ENCODE results near the gene TMEM43.
A peak's percentile ranks its signal among the peaks of the same experiment; 100 is the strongest.

Gene TMEM43

GRCh38 chr3:14141144-14141543, 16.3 kb downstream of the TMEM43 start:
- H2BK120ac ChIP-seq (ENCODE audit: insufficient read depth, low read length, poor library complexity): no peak overlapping the region
- no CpG with 5 or more reads among the region's 2 CpGs for WGBS (ENCODE audit: extremely low coverage, insufficient coverage, insufficient read length)
- H3K14ac ChIP-seq (ENCODE audit: low read length): no peak overlapping the region
- H3K4me1 ChIP-seq (ENCODE audit: control insufficient read depth in 1 of 2, insufficient read depth in 2 of 2, low read length in 2 of 2): peaks cover 15 to 17% of the 10 kb centered on the region in 2 experiments
- peaks cover 11% of the 10 kb centered on the region for H3K79me1 ChIP-seq (ENCODE audit: low read length)
- no peak overlapping the region for H4K8ac ChIP-seq (ENCODE audit: low read depth, low read length)
- H3K23ac ChIP-seq (ENCODE audit: low read length): no peak overlapping the region
- H4K91ac ChIP-seq (ENCODE audit: low read depth, low read length): no peak overlapping the region
- H3K18ac ChIP-seq (ENCODE audit: low read length): no peak overlapping the region
- H2BK12ac ChIP-seq (ENCODE audit: low read length): no peak overlapping the region
- no peak overlapping the region for H4K12ac ChIP-seq (ENCODE audit: low read depth, low read length)
- no peak for DNase-seq
- H2AK5ac ChIP-seq (ENCODE audit: low read length): no peak overlapping the region
- H3K9me3 ChIP-seq (ENCODE audit: insufficient read depth, low read depth, low read length): peaks cover 3% of the 10 kb centered on the region
- H3K79me2 ChIP-seq (ENCODE audit: control insufficient read depth, insufficient read depth, low read length, poor library complexity): no peaks in the 10 kb centered on the region
- H3K4ac ChIP-seq (ENCODE audit: low read depth, low read length): no peak overlapping the region
- H3K27ac ChIP-seq (ENCODE audit: low read depth, low read length): no peak overlapping the region
- H3K27me3 ChIP-seq (ENCODE audit: insufficient read depth, low read length): no peaks in the 10 kb centered on the region
- peaks cover 34 to 57% of the 10 kb centered on the region in 2 experiments for H3K36me3 ChIP-seq (ENCODE audit: control insufficient read depth in 1 of 2, insufficient read depth in 2 of 2, low read length in 2 of 2)
- H3K4me3 ChIP-seq (ENCODE audit: low read depth, low read length): no peak overlapping the region
- no peak overlapping the region for H3K9ac ChIP-seq (ENCODE audit: low read length)
- H3K4me2 ChIP-seq (ENCODE audit: low read length): no peak overlapping the region
- no peak overlapping the region for H2BK5ac ChIP-seq (ENCODE audit: low read depth, low read length, poor library complexity)
- no peak overlapping the region for H2AFZ ChIP-seq (ENCODE audit: insufficient read depth, low read length, poor library complexity)

GRCh38 chr3:14141602-14142341, 16.9 kb downstream of the TMEM43 start:
- H2BK5ac ChIP-seq (ENCODE audit: low read depth, low read length, poor library complexity): no peak overlapping the region
- no peak overlapping the region for H3K23ac ChIP-seq (ENCODE audit: low read length)
- peaks cover 35 to 57% of the 10 kb centered on the region in 2 experiments for H3K36me3 ChIP-seq (ENCODE audit: control insufficient read depth in 1 of 2, insufficient read depth in 2 of 2, low read length in 2 of 2)
- peaks cover 11% of the 10 kb centered on the region for H3K79me1 ChIP-seq (ENCODE audit: low read length)
- WGBS (ENCODE audit: extremely low coverage, insufficient coverage, insufficient read length): no CpG with 5 or more reads among the region's 19 CpGs
- H3K4ac ChIP-seq (ENCODE audit: low read depth, low read length): no peak overlapping the region
- H3K9ac ChIP-seq (ENCODE audit: low read length): no peak overlapping the region
- no peak overlapping the region for H3K14ac ChIP-seq (ENCODE audit: low read length)
- H3K27me3 ChIP-seq (ENCODE audit: insufficient read depth, low read length): no peaks in the 10 kb centered on the region
- H3K4me3 ChIP-seq (ENCODE audit: low read depth, low read length): no peak overlapping the region
- H3K9me3 ChIP-seq (ENCODE audit: insufficient read depth, low read depth, low read length): peaks cover 4% of the 10 kb centered on the region
- no peak overlapping the region for H2BK120ac ChIP-seq (ENCODE audit: insufficient read depth, low read length, poor library complexity)
- no peak overlapping the region for H3K27ac ChIP-seq (ENCODE audit: low read depth, low read length)
- no peak overlapping the region for H3K4me2 ChIP-seq (ENCODE audit: low read length)
- peaks cover 15 to 18% of the 10 kb centered on the region in 2 experiments for H3K4me1 ChIP-seq (ENCODE audit: control insufficient read depth in 1 of 2, insufficient read depth in 2 of 2, low read length in 2 of 2)
- H2AFZ ChIP-seq (ENCODE audit: insufficient read depth, low read length, poor library complexity): no peak overlapping the region
- no peak for DNase-seq
- H3K79me2 ChIP-seq (ENCODE audit: control insufficient read depth, insufficient read depth, low read length, poor library complexity): no peaks in the 10 kb centered on the region
- H3K18ac ChIP-seq (ENCODE audit: low read length): peak overlapping the region; percentile 9
- no peak overlapping the region for H4K8ac ChIP-seq (ENCODE audit: low read depth, low read length)
- no peak overlapping the region for H4K12ac ChIP-seq (ENCODE audit: low read depth, low read length)
- H2AK5ac ChIP-seq (ENCODE audit: low read length): peak overlapping the region; percentile 21
- H2BK12ac ChIP-seq (ENCODE audit: low read length): peak overlapping the region; percentile 15
- H4K91ac ChIP-seq (ENCODE audit: low read depth, low read length): peak overlapping the region; percentile 20

- Histone ChIP-seq H3K4me3 (ENCODE audit: low read depth, low read length) (no peak overlapping the region), H3K36me3 (ENCODE audit: control insufficient read depth in 1 of 2, insufficient read depth in 2 of 2, low read length in 2 of 2) (peaks cover 43 to 59% of the 10 kb centered on the region in 2 experiments), H3K27ac (ENCODE audit: low read depth, low read length) (peak overlapping the region; percentile 45), H2BK12ac (ENCODE audit: low read length) (peak overlapping the region; percentile 91), H3K27me3 (ENCODE audit: insufficient read depth, low read length) (no peaks in the 10 kb centered on the region), H3K14ac (ENCODE audit: low read length) (peak overlapping the region; percentile 62), H4K12ac (ENCODE audit: low read depth, low read length) (no peak overlapping the region), H3K79me1 (ENCODE audit: low read length) (peaks cover 11% of the 10 kb centered on the region), H4K8ac (ENCODE audit: low read depth, low read length) (no peak overlapping the region), H3K4ac (ENCODE audit: low read depth, low read length) (no peak overlapping the region), H2AK5ac (ENCODE audit: low read length) (peak overlapping the region; percentile 35), H4K91ac (ENCODE audit: low read depth, low read length) (peak overlapping the region; percentile 79), H2BK5ac (ENCODE audit: low read depth, low read length, poor library complexity) (peak overlapping the region; percentile 59), H3K79me2 (ENCODE audit: control insufficient read depth, insufficient read depth, low read length, poor library complexity) (no peaks in the 10 kb centered on the region), H2AFZ (ENCODE audit: insufficient read depth, low read length, poor library complexity) (no peak overlapping the region), H3K4me1 (ENCODE audit: control insufficient read depth in 1 of 2, insufficient read depth in 2 of 2, low read length in 2 of 2) (peaks cover 15 to 18% of the 10 kb centered on the region in 2 experiments), H2BK120ac (ENCODE audit: insufficient read depth, low read length, poor library complexity) (no peak overlapping the region), H3K9ac (ENCODE audit: low read length) (no peak overlapping the region), H3K9me3 (ENCODE audit: insufficient read depth, low read depth, low read length) (peaks cover 4% of the 10 kb centered on the region), H3K18ac (ENCODE audit: low read length) (no peak overlapping the region), H3K4me2 (ENCODE audit: low read length) (no peak overlapping the region), H3K23ac (ENCODE audit: low read length) (no peak overlapping the region)
- no CpG with 5 or more reads among the region's 8 CpGs for WGBS (ENCODE audit: extremely low coverage, insufficient coverage, insufficient read length)
- DNase-seq: peak in 1 of 2 donors; percentile 65
Observed at GRCh38 chr3:14142567-14143270, 17.9 kb downstream of the TMEM43 start.

GRCh38 chr3:14143271-14144225, 18.7 kb downstream of the TMEM43 start:
- H3K9me3 ChIP-seq (ENCODE audit: insufficient read depth, low read depth, low read length): peaks cover 4% of the 10 kb centered on the region
- no CpG with 5 or more reads among the region's 7 CpGs for WGBS (ENCODE audit: extremely low coverage, insufficient coverage, insufficient read length)
- H3K4ac ChIP-seq (ENCODE audit: low read depth, low read length): no peak overlapping the region
- no peak overlapping the region for H3K4me3 ChIP-seq (ENCODE audit: low read depth, low read length)
- H3K4me1 ChIP-seq (ENCODE audit: control insufficient read depth in 1 of 2, insufficient read depth in 2 of 2, low read length in 2 of 2): peaks cover 15 to 18% of the 10 kb centered on the region in 2 experiments
- H3K9ac ChIP-seq (ENCODE audit: low read length): no peak overlapping the region
- peak; percentile 92 to 97 for DNase-seq
- peak overlapping the region; percentile 82 for H4K91ac ChIP-seq (ENCODE audit: low read depth, low read length)
- H3K79me1 ChIP-seq (ENCODE audit: low read length): peaks cover 11% of the 10 kb centered on the region
- H2BK12ac ChIP-seq (ENCODE audit: low read length): peak overlapping the region; percentile 37
- H3K79me2 ChIP-seq (ENCODE audit: control insufficient read depth, insufficient read depth, low read length, poor library complexity): no peaks in the 10 kb centered on the region
- peak overlapping the region; percentile 10 for H2AK5ac ChIP-seq (ENCODE audit: low read length)
- H3K27ac ChIP-seq (ENCODE audit: low read depth, low read length): peak overlapping the region; percentile 98
- H3K18ac ChIP-seq (ENCODE audit: low read length): no peak overlapping the region
- no peaks in the 10 kb centered on the region for H3K27me3 ChIP-seq (ENCODE audit: insufficient read depth, low read length)
- no peak overlapping the region for H2AFZ ChIP-seq (ENCODE audit: insufficient read depth, low read length, poor library complexity)
- H2BK5ac ChIP-seq (ENCODE audit: low read depth, low read length, poor library complexity): peak overlapping the region; percentile 95
- H3K23ac ChIP-seq (ENCODE audit: low read length): no peak overlapping the region
- peak overlapping the region; percentile 60 for H3K4me2 ChIP-seq (ENCODE audit: low read length)
- H4K8ac ChIP-seq (ENCODE audit: low read depth, low read length): no peak overlapping the region
- no peak overlapping the region for H4K12ac ChIP-seq (ENCODE audit: low read depth, low read length)
- H2BK120ac ChIP-seq (ENCODE audit: insufficient read depth, low read length, poor library complexity): peak overlapping the region; percentile 94
- H3K36me3 ChIP-seq (ENCODE audit: control insufficient read depth in 1 of 2, insufficient read depth in 2 of 2, low read length in 2 of 2): peaks cover 50 to 61% of the 10 kb centered on the region in 2 experiments
- H3K14ac ChIP-seq (ENCODE audit: low read length): peak overlapping the region; percentile 15
